HEK293 (cell line): Measurements from ENCODE around the gene KDM4C.

Experiments used
- CTCF ChIA-PET: fragments of 350-600 bp; formaldehyde crosslinking; extraction: SDS; loops from one replicate; lab custom pipeline; 2021; ENCODE audit warnings: antibody characterized with exemption; lab: Yijun Ruan, JAX
- POLR2A ChIA-PET: fragments of 300-600 bp; formaldehyde crosslinking; extraction: SDS; loops from one replicate; lab custom pipeline; 2020; ENCODE audit warnings: antibody characterized with exemption, inconsistent platforms; lab: Yijun Ruan, JAX
- H3K27ac ChIP-seq: fragments of 200-500 bp; sonication (Bioruptor generic); 2 replicates; pipeline ENCODE4 v1.5.1; 2014; ENCODE audit warnings: low read depth, low read length, control low read depth, inconsistent platforms; ENCODE audit errors: extremely low read depth
- H3K36me3 ChIP-seq, 2 experiments: fragments of 200-500 bp in 1 of 2; sonication (Bioruptor generic) in 1 of 2; 1 replicate in 1 of 2; 2 replicates in 1 of 2; pipeline ENCODE4 v1.5.1; 2014 to 2017; ENCODE audit warnings: inconsistent platforms in 2 of 2, low read length in 2 of 2; ENCODE audit not compliant: control insufficient read depth in 2 of 2, insufficient read depth in 1 of 2
- H3K4me1 ChIP-seq: fragments of 200-500 bp; sonication (Bioruptor generic); 2 replicates; pipeline ENCODE4 v1.5.1; 2014; ENCODE audit warnings: mild to moderate bottlenecking, low read length, inconsistent platforms; ENCODE audit not compliant: control insufficient read depth, insufficient read depth
- H3K4me3 ChIP-seq: 2 replicates; pipeline ENCODE4 v1.5.1; 2011; ENCODE audit warnings: low read depth, mild to moderate bottlenecking, control low read depth, low read length, moderate library complexity
- H3K9me3 ChIP-seq: fragments of 200-500 bp; sonication (Bioruptor generic); 2 replicates; pipeline ENCODE4 v1.5.1; 2014; ENCODE audit warnings: low read depth, low read length, inconsistent platforms; ENCODE audit not compliant: control insufficient read depth, insufficient read depth
- BCL11A ChIP-seq: fragments of 450-650 bp; formaldehyde crosslinking; IDR thresholded peaks from 2 replicates; pipeline ENCODE4 v1.5.1; 2016; ENCODE audit warnings: low read depth, missing biosample characterization, missing genetic modification characterization
- BCL11B ChIP-seq: fragments of 450-650 bp; formaldehyde crosslinking; IDR thresholded peaks from 2 replicates; pipeline ENCODE4 v1.5.1; 2016; ENCODE audit warnings: low read depth, missing biosample characterization, missing genetic modification characterization
- CTCF ChIP-seq: fragments of 450-650 bp; formaldehyde crosslinking; IDR thresholded peaks from 2 replicates; pipeline ENCODE4 v1.5.1; 2016; ENCODE audit warnings: missing biosample characterization, missing genetic modification characterization
- INSM2 ChIP-seq: fragments of 450-650 bp; formaldehyde crosslinking; IDR thresholded peaks from 2 replicates; pipeline ENCODE4 v1.5.1; 2016; ENCODE audit warnings: missing biosample characterization, missing genetic modification characterization
- KLF10 ChIP-seq: fragments of 450-650 bp; IDR thresholded peaks from 2 replicates; pipeline ENCODE4 v1.5.1; 2018; ENCODE audit warnings: missing biosample characterization, mild to moderate bottlenecking, missing genetic modification characterization
- ZBTB20 ChIP-seq: fragments of 450-650 bp; formaldehyde crosslinking; IDR thresholded peaks from 2 replicates; pipeline ENCODE4 v1.5.1; 2016; ENCODE audit warnings: missing biosample characterization, missing genetic modification characterization
- ZEB2 ChIP-seq: fragments of 450-650 bp; formaldehyde crosslinking; IDR thresholded peaks from 2 replicates; pipeline ENCODE4 v1.5.1; 2016; ENCODE audit warnings: missing biosample characterization, missing genetic modification characterization
- ZNF16 ChIP-seq: fragments of 450-650 bp; formaldehyde crosslinking; IDR thresholded peaks from 2 replicates; pipeline ENCODE4 v1.5.1; 2016; ENCODE audit warnings: low read depth, missing biosample characterization, missing genetic modification characterization
- ZNF174 ChIP-seq: fragments of 450-650 bp; formaldehyde crosslinking; IDR thresholded peaks from 2 replicates; pipeline ENCODE4 v1.5.0; 2017; ENCODE audit warnings: missing biosample characterization, mild to moderate bottlenecking, missing genetic modification characterization
- ZNF184 ChIP-seq: fragments of 450-650 bp; IDR thresholded peaks from 2 replicates; pipeline ENCODE4 v1.5.1; 2018; ENCODE audit warnings: missing biosample characterization, mild to moderate bottlenecking, missing genetic modification characterization
- ZNF211 ChIP-seq: fragments of 450-650 bp; formaldehyde crosslinking; IDR thresholded peaks from 2 replicates; pipeline ENCODE4 v1.5.1; 2016; ENCODE audit warnings: low read depth, missing biosample characterization, missing genetic modification characterization
- ZNF23 ChIP-seq: fragments of 450-650 bp; formaldehyde crosslinking; IDR thresholded peaks from 2 replicates; pipeline ENCODE4 v1.5.1; 2016; ENCODE audit warnings: missing biosample characterization, missing genetic modification characterization, borderline replicate concordance
- ZNF24 ChIP-seq: fragments of 450-650 bp; formaldehyde crosslinking; IDR thresholded peaks from 2 replicates; pipeline ENCODE4 v1.5.1; 2016; ENCODE audit warnings: missing biosample characterization, missing genetic modification characterization
- ZNF302 ChIP-seq: fragments of 450-650 bp; formaldehyde crosslinking; IDR thresholded peaks from 2 replicates; pipeline ENCODE4 v1.5.1; 2016; ENCODE audit warnings: missing biosample characterization, missing genetic modification characterization, low read depth
- ZNF335 ChIP-seq: fragments of 450-650 bp; formaldehyde crosslinking; conservative IDR thresholded peaks from 2 replicates; pipeline ENCODE4 v1.5.1; 2016; ENCODE audit warnings: missing biosample characterization, missing genetic modification characterization
- ZNF423 ChIP-seq: fragments of 450-650 bp; formaldehyde crosslinking; IDR thresholded peaks from 2 replicates; pipeline ENCODE4 v1.5.1; 2016; ENCODE audit warnings: missing biosample characterization, missing genetic modification characterization
- ZNF548 ChIP-seq: fragments of 450-650 bp; formaldehyde crosslinking; IDR thresholded peaks from 2 replicates; pipeline ENCODE4 v1.5.1; 2016; ENCODE audit warnings: missing biosample characterization, missing genetic modification characterization
- ZNF670 ChIP-seq: fragments of 450-650 bp; formaldehyde crosslinking; IDR thresholded peaks from 2 replicates; pipeline ENCODE4 v1.5.1; 2016; ENCODE audit warnings: missing biosample characterization, missing genetic modification characterization, low read depth
- ZNF677 ChIP-seq: fragments of 450-650 bp; IDR thresholded peaks from 2 replicates; pipeline ENCODE4 v1.5.0; 2018; ENCODE audit warnings: missing biosample characterization, mild to moderate bottlenecking, missing genetic modification characterization, moderate library complexity
- ZNF776 ChIP-seq: fragments of 450-650 bp; formaldehyde crosslinking; IDR thresholded peaks from 2 replicates; pipeline ENCODE4 v1.5.0; 2017; ENCODE audit warnings: missing biosample characterization, missing genetic modification characterization, borderline replicate concordance
- TF ChIP-seq, protein P1 (sequence below): fragments of 450-650 bp; formaldehyde crosslinking; IDR thresholded peaks from 2 replicates; pipeline ENCODE4 v1.5.1; 2016; ENCODE audit warnings: missing biosample characterization, missing genetic modification characterization
- TF ChIP-seq, protein P2 (sequence below): fragments of 450-650 bp; formaldehyde crosslinking; IDR thresholded peaks from 2 replicates; pipeline ENCODE4 v1.5.1; 2016; ENCODE audit warnings: missing biosample characterization, missing genetic modification characterization
- TF ChIP-seq, protein P3 (sequence below): fragments of 450-650 bp; formaldehyde crosslinking; IDR thresholded peaks from 2 replicates; pipeline ENCODE4 v1.5.1; 2016; ENCODE audit warnings: missing biosample characterization, missing genetic modification characterization

The KDM4C gene

DNA sequence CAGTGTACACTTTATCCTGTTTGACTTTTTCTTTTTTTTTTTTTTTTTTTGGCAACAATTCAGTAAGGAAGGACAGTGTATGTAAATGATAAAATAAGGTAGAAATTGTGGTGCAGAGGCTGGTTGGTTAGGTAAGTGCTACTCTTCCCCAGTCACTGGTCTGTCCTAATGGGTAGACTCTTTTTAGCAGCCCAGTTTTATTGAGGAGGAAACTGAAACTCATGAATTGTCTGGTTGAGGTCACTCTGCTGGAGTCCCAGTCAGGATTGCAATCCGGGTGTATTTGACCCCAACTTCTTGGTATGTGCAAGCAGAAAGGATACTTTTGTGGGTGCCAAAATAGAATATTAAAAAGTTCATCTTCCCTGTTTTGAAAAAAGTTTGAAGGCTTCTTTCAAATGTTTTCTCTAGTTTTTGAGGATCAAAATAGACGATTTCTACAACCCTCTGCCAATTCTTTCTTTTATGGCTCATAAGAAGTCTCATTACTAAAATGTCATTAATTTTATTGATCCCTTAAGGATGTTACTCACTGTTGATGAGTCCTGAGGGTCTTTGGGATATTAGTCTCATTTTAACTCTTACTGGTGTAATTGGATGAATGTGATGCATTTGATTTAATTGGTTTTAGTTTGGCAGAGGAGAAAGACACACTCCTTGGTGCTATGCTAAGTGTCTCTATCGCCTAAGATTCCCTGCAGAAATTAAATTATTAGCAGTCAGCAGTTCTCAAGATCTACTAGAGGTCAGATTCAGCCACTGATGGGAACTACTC lies 171.9 kb downstream of the KDM4C start:
- no peak for TF ChIP-seq CTCF (tag by site-specific recombination)
- no peak for TF ChIP-seq ZNF670 (tag by site-specific recombination)
- TF ChIP-seq BCL11B = no peak
- no peak for TF ChIP-seq ZNF776 (tag by site-specific recombination)
- TF ChIP-seq, protein P1, sequence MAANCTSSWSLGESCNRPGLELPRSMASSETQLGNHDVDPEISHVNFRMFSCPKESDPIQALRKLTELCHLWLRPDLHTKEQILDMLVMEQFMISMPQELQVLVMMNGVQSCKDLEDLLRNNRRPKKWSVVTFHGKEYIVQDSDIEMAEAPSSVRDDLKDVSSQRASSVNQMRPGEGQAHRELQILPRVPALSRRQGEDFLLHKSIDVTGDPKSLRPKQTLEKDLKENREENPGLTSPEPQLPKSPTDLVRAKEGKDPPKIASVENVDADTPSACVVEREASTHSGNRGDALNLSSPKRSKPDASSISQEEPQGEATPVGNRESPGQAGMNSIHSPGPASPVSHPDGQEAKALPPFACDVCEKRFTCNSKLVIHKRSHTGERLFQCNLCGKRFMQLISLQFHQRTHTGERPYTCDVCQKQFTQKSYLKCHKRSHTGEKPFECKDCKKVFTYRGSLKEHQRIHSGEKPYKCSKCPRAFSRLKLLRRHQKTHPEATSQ (tag by site-specific recombination) = no peak
- TF ChIP-seq ZEB2 (tag by site-specific recombination) = no peak
- no peak for TF ChIP-seq ZNF423 (tag by site-specific recombination)
- no peak for TF ChIP-seq ZNF24 (tag by site-specific recombination)
- TF ChIP-seq, protein P2, sequence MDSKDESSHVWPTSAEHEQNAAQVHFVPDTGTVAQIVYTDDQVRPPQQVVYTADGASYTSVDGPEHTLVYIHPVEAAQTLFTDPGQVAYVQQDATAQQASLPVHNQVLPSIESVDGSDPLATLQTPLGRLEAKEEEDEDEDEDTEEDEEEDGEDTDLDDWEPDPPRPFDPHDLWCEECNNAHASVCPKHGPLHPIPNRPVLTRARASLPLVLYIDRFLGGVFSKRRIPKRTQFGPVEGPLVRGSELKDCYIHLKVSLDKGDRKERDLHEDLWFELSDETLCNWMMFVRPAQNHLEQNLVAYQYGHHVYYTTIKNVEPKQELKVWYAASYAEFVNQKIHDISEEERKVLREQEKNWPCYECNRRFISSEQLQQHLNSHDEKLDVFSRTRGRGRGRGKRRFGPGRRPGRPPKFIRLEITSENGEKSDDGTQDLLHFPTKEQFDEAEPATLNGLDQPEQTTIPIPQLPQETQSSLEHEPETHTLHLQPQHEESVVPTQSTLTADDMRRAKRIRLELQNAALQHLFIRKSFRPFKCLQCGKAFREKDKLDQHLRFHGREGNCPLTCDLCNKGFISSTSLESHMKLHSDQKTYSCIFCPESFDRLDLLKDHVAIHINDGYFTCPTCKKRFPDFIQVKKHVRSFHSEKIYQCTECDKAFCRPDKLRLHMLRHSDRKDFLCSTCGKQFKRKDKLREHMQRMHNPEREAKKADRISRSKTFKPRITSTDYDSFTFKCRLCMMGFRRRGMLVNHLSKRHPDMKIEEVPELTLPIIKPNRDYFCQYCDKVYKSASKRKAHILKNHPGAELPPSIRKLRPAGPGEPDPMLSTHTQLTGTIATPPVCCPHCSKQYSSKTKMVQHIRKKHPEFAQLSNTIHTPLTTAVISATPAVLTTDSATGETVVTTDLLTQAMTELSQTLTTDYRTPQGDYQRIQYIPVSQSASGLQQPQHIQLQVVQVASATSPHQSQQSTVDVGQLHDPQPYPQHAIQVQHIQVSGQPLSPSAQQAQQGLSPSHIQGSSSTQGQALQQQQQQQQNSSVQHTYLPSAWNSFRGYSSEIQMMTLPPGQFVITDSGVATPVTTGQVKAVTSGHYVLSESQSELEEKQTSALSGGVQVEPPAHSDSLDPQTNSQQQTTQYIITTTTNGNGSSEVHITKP (tag by site-specific recombination) = no peak
- TF ChIP-seq ZNF302 (tag by site-specific recombination) = no peak
- no peak for TF ChIP-seq ZNF174 (tag by site-specific recombination)
- TF ChIP-seq ZNF184 (tag by site-specific recombination) = no peak
- no peak for TF ChIP-seq ZBTB20
- Histone ChIP-seq H3K9me3 (no peaks in the 10 kb centered on the region), H3K4me3 (no peak overlapping the region), H3K4me1 (no peaks in the 10 kb centered on the region), H3K36me3 (no peaks in the 10 kb centered on the region; a peak in 1 of 3 replicates), H3K27ac (no peak overlapping the region)
- CTCF ChIA-PET = no interaction called here
- POLR2A ChIA-PET = no interaction called here

DNA sequence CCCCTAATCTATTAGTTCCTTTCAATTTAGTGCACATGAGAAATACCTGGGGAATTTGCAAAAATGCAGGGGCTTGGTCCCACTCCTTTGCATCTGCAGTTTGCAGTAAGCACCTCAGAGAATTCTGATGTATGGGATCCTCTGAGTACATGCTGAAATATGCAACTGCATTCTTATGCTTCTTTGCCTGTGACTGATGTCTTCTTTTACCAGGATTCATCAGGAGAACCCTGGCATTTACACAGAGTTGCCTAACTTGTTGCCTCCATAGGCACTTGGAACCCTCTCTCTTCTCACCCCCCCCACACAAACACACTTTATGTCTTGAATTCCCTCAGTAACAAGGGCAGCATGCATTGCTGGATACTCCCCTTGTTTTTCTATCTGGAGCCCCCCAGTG lies 173.1 kb downstream of the KDM4C start:
- no peaks in the 10 kb centered on the region for H3K4me1 ChIP-seq
- ChIA-PET CTCF (interaction anchor here (0.6 kb wide), 1 partner anchor 128 kb away, joined by 6 read pairs; no protein-coding TSS in a partner anchor), POLR2A (no interaction called here)
- no peak overlapping the region for H3K4me3 ChIP-seq
- no peaks in the 10 kb centered on the region for H3K9me3 ChIP-seq
- H3K36me3 ChIP-seq = no peaks in the 10 kb centered on the region; a peak in 1 of 3 replicates
- H3K27ac ChIP-seq = no peak overlapping the region
- TF ChIP-seq ZNF548 (tag by site-specific recombination) (no peak), ZNF23 (tag by site-specific recombination) (no peak), ZNF335 (tag by site-specific recombination) (no peak), INSM2 (tag by site-specific recombination) (no peak), ZNF24 (tag by site-specific recombination) (no peak), KLF10 (tag by site-specific recombination) (no peak), ZNF16 (tag by site-specific recombination) (no peak), ZNF211 (tag by site-specific recombination) (no peak), BCL11A (tag by site-specific recombination) (no peak), ZNF677 (tag by site-specific recombination) (no peak)
- TF ChIP-seq, protein P3, sequence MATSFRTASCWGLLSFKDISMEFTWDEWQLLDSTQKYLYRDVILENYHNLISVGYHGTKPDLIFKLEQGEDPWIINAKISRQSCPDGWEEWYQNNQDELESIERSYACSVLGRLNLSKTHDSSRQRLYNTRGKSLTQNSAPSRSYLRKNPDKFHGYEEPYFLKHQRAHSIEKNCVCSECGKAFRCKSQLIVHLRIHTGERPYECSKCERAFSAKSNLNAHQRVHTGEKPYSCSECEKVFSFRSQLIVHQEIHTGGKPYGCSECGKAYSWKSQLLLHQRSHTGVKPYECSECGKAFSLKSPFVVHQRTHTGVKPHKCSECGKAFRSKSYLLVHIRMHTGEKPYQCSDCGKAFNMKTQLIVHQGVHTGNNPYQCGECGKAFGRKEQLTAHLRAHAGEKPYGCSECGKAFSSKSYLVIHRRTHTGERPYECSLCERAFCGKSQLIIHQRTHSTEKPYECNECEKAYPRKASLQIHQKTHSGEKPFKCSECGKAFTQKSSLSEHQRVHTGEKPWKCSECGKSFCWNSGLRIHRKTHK (tag by site-specific recombination) = no peak
